AG04449 (cell line): ENCODE results near the gene SMARCD1.
A peak's percentile ranks its signal among the peaks of the same experiment; 100 is the strongest.

Experiments
- CTCF ChIA-PET: fragments of 350-600 bp; formaldehyde crosslinking; extraction: SDS; loops from one replicate; lab custom pipeline; 2021; ENCODE audit warnings: antibody characterized with exemption; lab: Yijun Ruan, JAX
- POLR2A ChIA-PET: fragments of 400-600, 350-600 bp; formaldehyde crosslinking; extraction: SDS; loops from one replicate; lab custom pipeline; 2020; ENCODE audit warnings: antibody characterized with exemption, inconsistent platforms; lab: Yijun Ruan, JAX
- DNase-seq: peaks from one replicate; pipeline ENCODE4 v3.0.0-alpha.2; 2010; ENCODE audit warnings: low read depth, low spot score
- H3K4me3 ChIP-seq: 2 replicates; pipeline ENCODE4 v1.5.1; 2011; ENCODE audit warnings: low read depth, mild to moderate bottlenecking, control low read depth, low read length
- TF ChIP-seq, protein P1 (sequence below): IDR thresholded peaks from one replicate; pipeline ENCODE4 v1.5.1; 2011; ENCODE audit warnings: mild to moderate bottlenecking, moderate library complexity, low read length, control low read depth, inconsistent platforms; ENCODE audit not compliant: insufficient read depth; ENCODE audit errors: missing control alignments

The SMARCD1 gene

DNA sequence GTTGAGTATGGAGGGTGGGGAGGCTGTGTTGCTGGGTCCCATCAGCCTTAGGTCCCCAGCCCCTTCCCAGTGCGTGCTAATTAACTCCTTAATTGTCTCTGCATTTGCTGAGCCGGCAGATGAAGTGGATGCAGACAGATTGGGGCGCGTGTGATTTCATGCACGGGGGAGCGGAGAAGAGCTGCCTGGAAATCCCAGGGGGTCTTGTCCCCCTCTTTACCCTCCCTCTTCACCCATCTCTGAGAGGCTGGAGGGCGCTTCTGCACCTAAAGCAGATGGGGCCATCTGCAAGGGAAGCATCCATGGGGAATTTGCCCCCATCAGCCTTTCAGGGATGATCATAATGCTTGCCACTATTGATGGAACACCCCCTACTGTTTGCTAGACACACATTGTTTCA is 32.2 kb upstream of the SMARCD1 start:
- H3K4me3 ChIP-seq = no peak overlapping the region
- ChIA-PET POLR2A (no interaction called here), CTCF (interaction anchor here (1.0 to 10.7 kb wide), 7 partner anchors 12 to 184 kb away, joined by 3 to 274 read pairs (median 41); partner anchors contain the start of genes AQP5 and AQP6)
- TF ChIP-seq, protein P1, sequence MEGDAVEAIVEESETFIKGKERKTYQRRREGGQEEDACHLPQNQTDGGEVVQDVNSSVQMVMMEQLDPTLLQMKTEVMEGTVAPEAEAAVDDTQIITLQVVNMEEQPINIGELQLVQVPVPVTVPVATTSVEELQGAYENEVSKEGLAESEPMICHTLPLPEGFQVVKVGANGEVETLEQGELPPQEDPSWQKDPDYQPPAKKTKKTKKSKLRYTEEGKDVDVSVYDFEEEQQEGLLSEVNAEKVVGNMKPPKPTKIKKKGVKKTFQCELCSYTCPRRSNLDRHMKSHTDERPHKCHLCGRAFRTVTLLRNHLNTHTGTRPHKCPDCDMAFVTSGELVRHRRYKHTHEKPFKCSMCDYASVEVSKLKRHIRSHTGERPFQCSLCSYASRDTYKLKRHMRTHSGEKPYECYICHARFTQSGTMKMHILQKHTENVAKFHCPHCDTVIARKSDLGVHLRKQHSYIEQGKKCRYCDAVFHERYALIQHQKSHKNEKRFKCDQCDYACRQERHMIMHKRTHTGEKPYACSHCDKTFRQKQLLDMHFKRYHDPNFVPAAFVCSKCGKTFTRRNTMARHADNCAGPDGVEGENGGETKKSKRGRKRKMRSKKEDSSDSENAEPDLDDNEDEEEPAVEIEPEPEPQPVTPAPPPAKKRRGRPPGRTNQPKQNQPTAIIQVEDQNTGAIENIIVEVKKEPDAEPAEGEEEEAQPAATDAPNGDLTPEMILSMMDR = no peak
- no peak for DNase-seq

DNA sequence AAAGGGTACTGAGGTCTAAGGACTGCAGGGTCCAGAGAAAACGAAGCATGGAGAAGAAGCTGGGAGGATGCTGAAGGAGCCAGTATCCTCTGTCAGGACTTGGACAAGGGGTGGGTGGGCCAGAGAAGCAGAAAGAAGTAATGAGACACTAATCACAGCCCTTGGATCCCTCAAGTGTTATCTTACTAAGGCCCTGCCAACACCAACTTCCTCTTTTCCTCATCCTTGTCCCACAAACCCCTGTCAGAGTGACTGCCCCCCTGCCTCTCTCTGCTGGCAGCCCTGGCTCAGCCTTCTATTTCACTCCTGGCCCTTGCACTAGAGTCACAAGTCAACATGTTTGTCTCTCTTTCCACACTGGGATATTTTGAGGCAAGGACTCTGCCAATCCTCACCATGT is 31.6 kb upstream of the SMARCD1 start:
- CTCF ChIA-PET = interaction anchor here (0.6 to 10.7 kb wide), 9 partner anchors 9 to 185 kb away, joined by 3 to 274 read pairs (median 22); partner anchors contain the start of genes AQP5 and AQP6
- DNase-seq = no peak
- TF ChIP-seq, protein P1 = no peak

DNA sequence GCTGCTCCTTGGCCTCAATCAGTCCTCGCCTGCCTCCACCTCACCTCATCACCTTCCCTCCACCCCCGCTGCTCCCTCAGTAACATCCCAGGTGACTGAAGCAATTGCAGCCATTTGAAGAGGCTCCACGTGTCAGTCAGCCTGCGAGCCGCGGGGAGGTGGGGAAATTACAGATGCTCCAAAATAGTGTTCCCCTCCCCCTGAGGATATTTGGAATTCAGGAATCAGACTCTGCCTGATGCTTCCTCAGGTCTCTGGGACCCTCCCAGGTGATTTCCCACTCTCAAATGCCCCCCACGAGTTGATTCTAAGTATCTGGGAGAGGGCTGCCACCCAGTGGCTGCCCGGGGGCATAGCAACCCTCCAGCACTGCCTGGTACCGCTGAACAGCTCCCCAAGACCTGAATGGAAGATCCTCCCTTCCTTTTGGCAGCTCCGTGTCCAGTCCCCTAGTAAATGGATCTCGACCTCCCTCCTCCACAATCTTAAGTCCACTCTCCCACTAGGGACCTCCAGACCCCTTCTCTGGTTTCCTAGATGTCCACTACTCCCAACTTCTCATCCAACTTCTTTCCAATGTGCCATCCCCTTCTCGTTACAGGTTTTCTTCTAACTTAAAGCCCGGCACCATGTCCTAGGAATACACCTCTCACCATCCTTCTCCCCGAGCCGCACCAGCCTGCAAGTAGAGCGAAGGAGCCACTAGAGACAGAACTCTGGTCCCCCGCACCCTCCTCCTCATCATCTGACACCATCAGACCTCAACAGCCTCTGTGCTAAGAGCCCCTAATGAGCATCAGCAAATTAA is 29.1 kb upstream of the SMARCD1 start:
- TF ChIP-seq, protein P1 = peak; percentile 88
- ChIA-PET CTCF (interaction anchor here (0.6 to 10.7 kb wide), 39 partner anchors 9 to 297 kb away, joined by 3 to 274 read pairs (median 6); partner anchors contain the start of genes AQP5, AQP6 and RACGAP1), POLR2A (no interaction called here)
- DNase-seq = no peak
- peak overlapping the region; percentile 29 for H3K4me3 ChIP-seq

More for the DNA sequence above, 31.6 kb upstream of the SMARCD1 start:
- H3K4me3 ChIP-seq = no peak overlapping the region
- POLR2A ChIA-PET = no interaction called here

DNA sequence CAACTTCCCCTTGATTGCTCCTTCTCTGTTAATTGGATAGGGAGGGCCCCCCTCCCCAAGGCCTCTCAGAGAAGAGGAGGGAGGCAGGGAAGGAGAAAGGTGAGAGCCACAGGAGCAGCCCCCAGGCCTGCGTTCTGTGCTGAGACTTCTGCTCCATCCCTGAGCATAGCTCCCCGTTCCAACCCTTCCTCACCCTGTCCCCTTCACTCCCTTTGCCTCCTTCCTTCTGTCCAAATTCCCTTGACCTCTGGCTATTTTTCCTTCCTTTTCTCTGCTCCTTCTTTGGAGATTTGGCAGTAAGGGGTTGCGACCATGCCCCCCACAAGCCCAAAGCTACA is 28.5 kb upstream of the SMARCD1 start:
- H3K4me3 ChIP-seq = peak overlapping the region; percentile 74
- ChIA-PET POLR2A (no interaction called here), CTCF (interaction anchor here (0.6 to 10.7 kb wide), 28 partner anchors 9 to 298 kb away, joined by 3 to 274 read pairs (median 8); partner anchors contain the start of genes AQP5, AQP6 and RACGAP1)
- TF ChIP-seq, protein P1 = no peak
- DNase-seq = no peak

DNA sequence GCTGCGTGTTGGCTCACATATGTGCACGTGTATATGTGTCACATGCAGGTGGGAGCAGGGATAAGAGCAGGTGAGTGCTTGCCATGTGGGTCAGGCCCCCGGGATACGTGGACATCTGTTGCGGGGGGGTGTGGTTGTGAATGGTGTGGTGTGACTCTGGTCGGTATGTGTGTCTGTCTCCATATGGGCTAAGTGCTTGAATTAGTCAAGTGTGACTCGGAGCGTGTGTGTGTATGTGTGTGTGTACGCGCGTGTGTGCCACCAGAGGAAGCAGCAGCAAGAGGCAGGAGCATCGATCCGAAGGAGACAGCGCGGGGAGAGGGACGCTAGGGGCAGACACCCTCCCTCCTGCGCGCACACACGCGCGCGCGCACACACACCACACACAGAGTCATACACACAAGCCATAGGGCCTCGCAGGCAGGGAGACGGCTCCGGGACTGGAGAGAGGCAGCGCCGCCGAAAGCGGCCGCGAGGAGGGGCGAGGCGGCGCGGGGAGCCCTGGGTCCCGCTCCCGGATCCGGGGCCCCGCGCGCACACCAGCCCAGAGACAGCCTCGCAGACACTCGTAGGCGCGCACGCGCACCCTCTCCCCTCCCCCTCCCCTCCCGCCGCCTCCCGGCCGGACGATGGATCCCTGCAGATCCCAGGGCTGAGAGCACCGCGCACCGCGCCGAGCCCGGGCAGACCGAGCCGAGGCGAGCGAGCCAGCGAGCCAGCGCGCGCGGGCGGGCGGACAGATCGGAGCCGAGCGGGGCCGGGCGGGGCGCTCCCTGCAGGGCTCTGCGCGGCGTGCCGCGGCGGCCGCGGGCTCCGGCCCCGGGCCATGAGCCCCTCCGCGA is 27.9 kb upstream of the SMARCD1 start, which contains the start of gene ASIC1:
Gene ASIC1 (plus strand): TSS at position 597 of the 842 bp plus-strand sequence. CDS start 1,171 bp downstream, outside the sequence.
- no peak for DNase-seq
- ChIA-PET POLR2A (no interaction called here), CTCF (interaction anchor here (0.8 to 22.9 kb wide), 20 partner anchors 10 to 190 kb away, joined by 3 to 1042 read pairs (median 18); partner anchors contain the start of genes AQP5 and AQP6)
- H3K4me3 ChIP-seq = peak within 1 kb of the TSS; percentile 74
- TF ChIP-seq, protein P1 = no peak
